Measurements from ENCODE around the gene BBOF1. TPM values are rescaled to one million over a fixed set of nuclear protein-coding genes. Genes with fewer than 3 reads are reported as not detected.
"Not testable (repeated sequence)": the region's sequence is repeated elsewhere in the genome, so short reads cannot be mapped to it uniquely, and the experiment has no call there.

The BBOF1 gene
- total and polyA plus RNA-seq, 10 donors, result 1.0 to 8.1 (median 2.7) TPM

DNA sequence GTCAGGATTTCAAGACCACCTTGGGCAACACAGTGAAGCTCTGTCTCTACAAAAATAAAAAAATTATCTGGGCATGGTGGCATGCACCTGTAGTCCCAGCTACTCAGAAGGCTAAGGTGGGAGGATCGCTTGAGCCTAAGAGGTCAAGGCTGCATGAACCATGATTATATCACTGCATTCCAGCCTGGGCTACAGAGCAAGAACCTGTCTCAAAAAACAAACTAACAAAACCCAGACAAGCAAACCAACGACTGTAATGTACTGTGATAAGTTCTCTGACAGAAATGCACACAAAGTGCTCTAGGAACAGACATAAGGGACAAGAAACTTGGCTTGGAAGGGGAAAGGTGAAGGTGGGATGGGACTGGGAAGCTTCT, 22.4 kb upstream of the BBOF1 start:
- Histone ChIP-seq H3K9me3 (no peaks in the 10 kb centered on the region), H3K36me3 (peaks cover 0 to 43% (median 4%) of the 10 kb centered on the region in 6 donors), H3K4me1 (no peaks in the 10 kb centered on the region), H3K27me3 (replicated peaks in 1 of 7) (no peaks in the 10 kb centered on the region), H3K27ac (no peak overlapping the region), H3K4me3 (no peak overlapping the region)
- WGBS, 5 donors, result 76 to 87% (median 78%) methylated on average over 2 of the region's 2 CpGs
- DNase-seq, result no peak
- intact Hi-C loops (cut with DNase I; ENCODE audit: low total_unique reads), result no loop called here
- TF ChIP-seq POLR2A (IDR thresholded peaks at IDR 0.05), result no peak
- TF ChIP-seq POLR2AphosphoS5 (IDR thresholded peaks at IDR 0.05), result no peak
- TF ChIP-seq, protein P1, sequence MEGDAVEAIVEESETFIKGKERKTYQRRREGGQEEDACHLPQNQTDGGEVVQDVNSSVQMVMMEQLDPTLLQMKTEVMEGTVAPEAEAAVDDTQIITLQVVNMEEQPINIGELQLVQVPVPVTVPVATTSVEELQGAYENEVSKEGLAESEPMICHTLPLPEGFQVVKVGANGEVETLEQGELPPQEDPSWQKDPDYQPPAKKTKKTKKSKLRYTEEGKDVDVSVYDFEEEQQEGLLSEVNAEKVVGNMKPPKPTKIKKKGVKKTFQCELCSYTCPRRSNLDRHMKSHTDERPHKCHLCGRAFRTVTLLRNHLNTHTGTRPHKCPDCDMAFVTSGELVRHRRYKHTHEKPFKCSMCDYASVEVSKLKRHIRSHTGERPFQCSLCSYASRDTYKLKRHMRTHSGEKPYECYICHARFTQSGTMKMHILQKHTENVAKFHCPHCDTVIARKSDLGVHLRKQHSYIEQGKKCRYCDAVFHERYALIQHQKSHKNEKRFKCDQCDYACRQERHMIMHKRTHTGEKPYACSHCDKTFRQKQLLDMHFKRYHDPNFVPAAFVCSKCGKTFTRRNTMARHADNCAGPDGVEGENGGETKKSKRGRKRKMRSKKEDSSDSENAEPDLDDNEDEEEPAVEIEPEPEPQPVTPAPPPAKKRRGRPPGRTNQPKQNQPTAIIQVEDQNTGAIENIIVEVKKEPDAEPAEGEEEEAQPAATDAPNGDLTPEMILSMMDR (IDR thresholded peaks at IDR 0.05 in 8 of 11, conservative IDR thresholded peaks at IDR 0.05 in 3 of 11), result no peak

DNA sequence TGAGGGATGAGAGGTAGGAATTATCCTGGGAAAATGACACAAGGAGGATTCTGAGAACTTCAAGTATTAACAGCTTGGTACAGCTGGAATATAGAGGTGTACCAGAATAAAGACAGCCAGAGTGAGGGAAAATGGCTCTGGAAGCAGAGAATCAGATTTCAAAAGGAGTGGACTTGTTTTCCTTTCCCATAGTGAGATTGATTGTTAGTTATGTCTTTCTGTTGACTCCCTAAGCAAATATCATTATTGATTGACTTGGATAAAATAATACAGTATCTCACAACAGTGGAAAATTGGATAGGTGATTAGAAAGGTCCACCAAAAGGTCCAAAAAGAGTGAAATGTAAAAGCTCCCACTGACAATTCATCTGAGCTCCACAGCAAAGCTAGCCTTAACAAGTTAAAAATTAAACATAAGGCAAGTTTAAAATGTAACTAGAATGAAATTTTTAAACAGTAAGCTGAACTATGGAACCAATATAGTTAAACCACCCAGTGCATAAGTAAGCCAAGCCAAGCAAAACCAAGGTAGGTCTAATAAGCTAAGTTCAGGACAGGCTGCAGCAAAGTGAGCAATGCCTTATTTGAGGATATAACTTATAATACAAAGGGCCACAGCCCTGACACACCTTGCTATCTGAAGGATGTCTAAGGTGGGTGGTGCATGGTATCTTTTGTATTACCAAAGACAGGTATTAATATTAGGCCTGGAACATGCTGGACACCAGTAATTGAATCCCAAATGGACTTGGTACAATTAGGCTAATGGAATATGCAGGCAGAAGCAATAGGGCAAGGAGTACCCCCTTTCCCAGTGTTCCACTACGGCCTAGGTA, 21.8 kb upstream of the BBOF1 start:
- intact Hi-C loops (cut with DNase I; ENCODE audit: low total_unique reads), result no loop called here
- H3K9me3 ChIP-seq, result no peaks in the 10 kb centered on the region
- no peak overlapping the region for H3K27ac ChIP-seq
- peaks cover 0 to 43% (median 4%) of the 10 kb centered on the region in 6 donors for H3K36me3 ChIP-seq
- no peaks in the 10 kb centered on the region for H3K4me1 ChIP-seq
- TF ChIP-seq, protein P1 (IDR thresholded peaks at IDR 0.05 in 8 of 11, conservative IDR thresholded peaks at IDR 0.05 in 3 of 11), result no peak
- no peak for DNase-seq
- 94 to 100% (median 100%) methylated on average over 1 of the region's 1 CpG for WGBS, 5 donors
- no peaks in the 10 kb centered on the region for H3K27me3 ChIP-seq (replicated peaks in 1 of 7)
- H3K4me3 ChIP-seq, result no peak overlapping the region

DNA sequence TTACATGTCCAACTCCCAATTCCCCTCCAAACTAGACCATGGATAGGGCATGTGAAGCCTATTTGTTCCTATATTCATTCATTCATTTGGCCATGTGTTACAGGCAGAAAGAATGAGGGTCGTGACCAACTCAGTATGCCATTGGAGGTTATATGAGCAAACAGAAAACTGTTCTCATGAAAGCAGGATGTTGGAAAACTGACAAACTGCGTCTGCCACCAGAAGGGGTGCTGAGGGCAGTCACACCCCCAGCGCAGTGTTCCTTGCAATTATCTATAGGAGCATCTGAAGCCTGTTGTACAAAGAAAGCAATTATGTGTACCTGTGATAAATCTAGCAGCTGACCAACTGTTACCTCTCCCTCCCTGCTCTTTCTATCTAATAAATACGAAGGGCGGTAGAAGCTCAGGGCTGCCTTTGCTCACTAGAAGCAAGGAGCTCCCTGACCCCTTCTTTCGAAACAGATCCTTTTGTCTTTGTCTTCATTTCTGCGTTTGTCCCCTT, 21.2 kb upstream of the BBOF1 start:
- H3K9me3 ChIP-seq, result no peaks in the 10 kb centered on the region
- H3K4me1 ChIP-seq, result no peaks in the 10 kb centered on the region
- 86 to 94% (median 92%) methylated on average over 7 of the region's 7 CpGs for WGBS, 5 donors
- TF ChIP-seq, protein P1 (IDR thresholded peaks at IDR 0.05 in 8 of 11, conservative IDR thresholded peaks at IDR 0.05 in 3 of 11), result no peak
- TF ChIP-seq POLR2A (IDR thresholded peaks at IDR 0.05) (no peak), POLR2AphosphoS5 (IDR thresholded peaks at IDR 0.05) (no peak)
- intact Hi-C loops (cut with DNase I; ENCODE audit: low total_unique reads), result no loop called here
- H3K27ac ChIP-seq, result no peak overlapping the region
- H3K4me3 ChIP-seq, result no peak overlapping the region
- DNase-seq, result no peak
- no peaks in the 10 kb centered on the region for H3K27me3 ChIP-seq (replicated peaks in 1 of 7)
- peaks cover 0 to 47% (median 4%) of the 10 kb centered on the region in 6 donors for H3K36me3 ChIP-seq

DNA sequence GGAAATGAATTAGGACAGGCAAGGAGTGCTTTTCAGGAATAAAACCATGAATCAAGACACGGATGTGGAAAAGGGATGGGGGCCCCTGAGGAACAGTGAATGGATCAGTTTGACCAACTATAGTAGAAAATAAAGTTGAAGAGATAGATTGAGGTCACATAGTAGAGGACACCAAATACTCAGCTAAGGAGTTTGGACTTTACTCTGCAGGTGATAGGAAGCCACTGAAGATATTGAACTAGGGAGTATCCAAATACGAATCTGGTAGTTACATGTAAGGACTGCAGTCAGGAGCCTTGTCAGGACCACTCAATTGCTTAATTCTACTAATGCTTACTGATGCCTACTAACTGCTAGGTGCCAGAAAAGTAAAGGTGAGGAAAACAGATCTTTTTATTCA, 20.4 kb upstream of the BBOF1 start:
- TF ChIP-seq, protein P1 (IDR thresholded peaks at IDR 0.05 in 8 of 11, conservative IDR thresholded peaks at IDR 0.05 in 3 of 11), result no peak
- TF ChIP-seq POLR2AphosphoS5 (IDR thresholded peaks at IDR 0.05) (no peak), POLR2A (IDR thresholded peaks at IDR 0.05) (no peak)
- 86 to 93% (median 92%) methylated on average over 2 of the region's 2 CpGs for WGBS, 5 donors
- intact Hi-C loops (cut with DNase I; ENCODE audit: low total_unique reads), result no loop called here
- Histone ChIP-seq H3K27ac (no peak overlapping the region), H3K36me3 (peaks cover 0 to 53% (median 4%) of the 10 kb centered on the region in 6 donors), H3K4me3 (no peak overlapping the region), H3K27me3 (replicated peaks in 1 of 7) (no peaks in the 10 kb centered on the region), H3K4me1 (no peaks in the 10 kb centered on the region), H3K9me3 (no peaks in the 10 kb centered on the region)
- no peak for DNase-seq

DNA sequence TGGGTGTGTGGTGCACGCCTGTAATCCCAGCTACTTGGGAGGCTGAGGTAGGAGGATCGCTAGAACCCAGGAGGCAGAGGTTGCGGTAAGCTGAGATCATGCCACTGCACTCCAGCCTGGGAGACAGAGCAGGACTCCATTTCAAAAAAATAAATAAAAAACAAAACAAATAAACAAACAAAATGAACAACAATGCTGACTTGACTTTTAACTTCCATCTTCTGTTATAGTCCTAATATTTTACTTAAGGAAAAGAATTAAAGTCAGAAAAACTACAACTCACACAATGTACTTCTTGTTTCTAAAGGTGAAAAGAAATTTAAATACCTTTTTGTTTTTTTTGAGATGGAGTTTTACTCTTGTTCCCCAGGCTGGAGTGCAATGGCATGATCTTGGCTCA, 13.5 kb upstream of the BBOF1 start:
- intact Hi-C loops (cut with DNase I; ENCODE audit: low total_unique reads); H3K27ac ChIP-seq; H3K9me3 ChIP-seq; H3K27me3 ChIP-seq (replicated peaks in 1 of 7); H3K4me1 ChIP-seq; H3K4me3 ChIP-seq; DNase-seq: not testable (repeated sequence)
- H3K36me3 ChIP-seq, result peaks cover 0 to 85% (median 17%) of the 10 kb centered on the region in 6 donors
- 95 to 98% (median 98%) methylated on average over 3 of the region's 3 CpGs for WGBS, 5 donors

All from spleen (tissue), 11 donors.